CD4-positive, alpha-beta T cell treated with Interleukin-17A for 1 hour (primary cell): ENCODE measurements around the gene HCFC1.

Source experiments
- DNase-seq: peaks from one replicate; pipeline ENCODE4 v3.0.0-alpha.2; 2020

Gene HCFC1

GRCh38 chrX:153937056-153937455 lies 34.6 kb downstream of the HCFC1 start:
- DNase-seq, result no peak

GRCh38 chrX:153935326-153935851 lies 36.2 kb downstream of the HCFC1 start:
- DNase-seq, result no peak

- peak; percentile 71 for DNase-seq
These were observed 36.8 kb downstream of the HCFC1 start, which contains the start of gene NAA10 for GRCh38 chrX:153934762-153935325. Gene NAA10 (minus strand): TSS chrX:153935037. CDS start chrX:153934904, 133 bp downstream.

GRCh38 chrX:153934148-153934761 lies 37.4 kb downstream of the HCFC1 start:
- no peak for DNase-seq

GRCh38 chrX:153933748-153934147 lies 37.9 kb downstream of the HCFC1 start:
- no peak for DNase-seq

- DNase-seq, result no peak
These were observed 39.2 kb downstream of the HCFC1 start for GRCh38 chrX:153932220-153932915.

- DNase-seq, result no peak
These were observed 39.9 kb downstream of the HCFC1 start for GRCh38 chrX:153931748-153932147.

GRCh38 chrX:153931151-153931550 lies 40.5 kb downstream of the HCFC1 start:
- no peak for DNase-seq

- no peak for DNase-seq
These were observed 41.4 kb downstream of the HCFC1 start for GRCh38 chrX:153930011-153930910.

GRCh38 chrX:153929576-153929975 lies 42.0 kb downstream of the HCFC1 start:
- no peak for DNase-seq

- no peak for DNase-seq
These were observed 42.8 kb downstream of the HCFC1 start for GRCh38 chrX:153928846-153929245.

GRCh38 chrX:153927922-153928760 lies 43.5 kb downstream of the HCFC1 start:
- DNase-seq, result peak; percentile 96

- DNase-seq, result no peak
These were observed 44.0 kb downstream of the HCFC1 start for GRCh38 chrX:153927672-153927921.

- DNase-seq, result peak; percentile 85
These were observed 44.6 kb downstream of the HCFC1 start for GRCh38 chrX:153926858-153927671.

- no peak for DNase-seq
These were observed 45.1 kb downstream of the HCFC1 start for GRCh38 chrX:153926552-153926857.

- peak; percentile 42 for DNase-seq
These were observed 45.7 kb downstream of the HCFC1 start, which contains the start of gene ARHGAP4 for GRCh38 chrX:153925739-153926551. Gene ARHGAP4 (minus strand): TSS chrX:153926264. CDS start chrX:153926202, 62 bp downstream.

GRCh38 chrX:153925387-153925738 lies 46.3 kb downstream of the HCFC1 start:
- no peak for DNase-seq

GRCh38 chrX:153924149-153924861 lies 47.3 kb downstream of the HCFC1 start:
- peak; percentile 62 for DNase-seq

GRCh38 chrX:153922932-153923857 lies 48.4 kb downstream of the HCFC1 start:
- no peak for DNase-seq
